EH (cell line): ENCODE measurements around the gene FAM8A1.
"Not testable (repeated sequence)": the region's sequence is repeated elsewhere in the genome, so short reads cannot be mapped to it uniquely, and the experiment has no call there.

Experiments
- DNase-seq: peaks from one replicate; pipeline ENCODE4 v3.0.0-alpha.2; 2015; ENCODE audit warnings: low read depth

Gene FAM8A1, protein sequence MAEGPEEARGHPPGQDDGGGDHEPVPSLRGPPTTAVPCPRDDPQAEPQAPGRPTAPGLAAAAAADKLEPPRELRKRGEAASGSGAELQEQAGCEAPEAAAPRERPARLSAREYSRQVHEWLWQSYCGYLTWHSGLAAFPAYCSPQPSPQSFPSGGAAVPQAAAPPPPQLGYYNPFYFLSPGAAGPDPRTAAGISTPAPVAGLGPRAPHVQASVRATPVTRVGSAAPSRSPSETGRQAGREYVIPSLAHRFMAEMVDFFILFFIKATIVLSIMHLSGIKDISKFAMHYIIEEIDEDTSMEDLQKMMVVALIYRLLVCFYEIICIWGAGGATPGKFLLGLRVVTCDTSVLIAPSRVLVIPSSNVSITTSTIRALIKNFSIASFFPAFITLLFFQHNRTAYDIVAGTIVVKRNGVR

GRCh38 chr6:17599877-17600526, at the start of gene FAM8A1:
FAM8A1 (plus strand) TSS chr6:17600302; CDS start chr6:17600410, 108 bp downstream.
- peak; percentile 86 for DNase-seq

DNA sequence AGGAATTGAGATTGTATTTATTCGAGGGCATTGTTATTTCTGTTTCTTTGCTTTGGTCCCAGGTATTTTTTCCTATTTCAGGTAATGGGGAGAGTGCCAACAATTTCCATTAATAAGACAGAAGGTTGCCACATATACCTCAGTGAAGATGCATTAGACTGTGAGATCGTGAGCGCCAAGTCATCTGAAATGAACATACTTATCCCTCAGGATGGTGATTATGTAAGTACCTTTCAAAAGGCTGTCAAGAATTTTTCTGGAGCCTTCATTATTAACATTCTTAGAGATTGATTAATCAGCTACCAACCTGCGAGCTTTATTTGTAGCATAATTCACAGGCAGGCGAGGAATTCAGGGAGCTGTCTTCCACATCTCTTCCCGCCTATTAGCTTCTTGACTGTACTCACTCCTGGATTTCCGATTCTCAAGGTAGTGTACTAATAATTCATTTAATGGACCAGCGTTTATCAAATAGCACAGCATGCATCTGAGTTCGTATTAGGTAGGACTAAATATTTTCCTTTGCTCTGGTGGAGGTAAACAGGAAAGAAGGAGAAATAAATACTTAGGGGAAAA, 48.6 kb upstream of the FAM8A1 start:
- DNase-seq: no peak

DNA sequence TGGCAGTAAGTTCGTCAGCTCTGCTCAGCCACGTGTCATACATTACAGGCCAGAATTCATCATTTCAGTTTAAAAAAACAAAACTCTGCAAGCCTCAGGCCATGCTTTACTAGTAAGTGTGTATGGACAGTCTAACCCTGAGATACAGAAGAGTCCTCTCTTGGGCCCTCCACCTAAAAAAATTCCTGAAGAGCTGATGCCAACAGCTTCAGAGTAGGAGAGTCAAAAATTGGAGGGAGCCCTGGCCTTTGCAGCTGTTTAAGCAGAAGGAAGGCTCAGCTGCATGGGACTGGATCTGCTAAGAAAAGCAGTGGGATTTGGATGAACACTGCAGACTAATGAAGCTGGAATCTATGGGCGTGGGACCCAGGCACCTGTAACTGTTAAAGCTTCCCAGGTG, 47.2 kb upstream of the FAM8A1 start:
- DNase-seq: no peak

GRCh38 chr6:17556014-17556413, 44.1 kb upstream of the FAM8A1 start:
- no peak for DNase-seq

- no peak for DNase-seq
These were observed 37.5 kb upstream of the FAM8A1 start for GRCh38 chr6:17562636-17563035.

GRCh38 chr6:17565399-17565798, 34.7 kb upstream of the FAM8A1 start:
- DNase-seq: no peak

DNA sequence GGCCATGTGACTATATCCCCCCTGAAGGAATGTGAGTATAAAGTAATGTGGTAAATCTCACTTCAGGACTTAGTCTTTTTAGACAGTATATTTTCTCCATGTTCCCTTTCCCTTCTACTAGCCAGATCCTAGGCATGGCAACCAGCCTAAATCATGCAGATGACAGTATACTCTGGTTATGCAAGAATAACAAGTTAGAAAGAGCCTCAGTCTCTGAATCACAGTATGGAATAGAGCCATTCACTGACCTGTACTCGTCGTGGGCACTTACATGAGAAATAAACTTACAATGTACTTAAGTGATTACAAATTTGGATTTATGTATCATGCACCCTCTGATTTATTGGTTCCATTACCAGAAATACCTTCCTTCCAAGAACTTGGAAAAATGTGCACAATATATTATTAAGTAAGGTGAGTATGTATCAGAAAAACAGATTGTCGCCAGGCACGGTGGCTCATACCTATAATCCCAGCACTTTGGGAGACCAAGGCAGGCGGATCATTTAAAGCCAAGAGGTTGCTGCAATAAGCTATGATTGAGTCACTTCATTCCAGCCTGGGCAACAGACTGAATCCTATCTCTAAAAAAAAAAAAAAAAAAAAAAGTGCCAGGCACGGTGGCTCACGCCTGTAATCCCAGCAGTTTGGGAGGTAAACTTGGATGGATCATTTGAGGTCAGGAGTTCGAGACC, 25.1 kb upstream of the FAM8A1 start:
- peak; percentile 87 for DNase-seq

DNA sequence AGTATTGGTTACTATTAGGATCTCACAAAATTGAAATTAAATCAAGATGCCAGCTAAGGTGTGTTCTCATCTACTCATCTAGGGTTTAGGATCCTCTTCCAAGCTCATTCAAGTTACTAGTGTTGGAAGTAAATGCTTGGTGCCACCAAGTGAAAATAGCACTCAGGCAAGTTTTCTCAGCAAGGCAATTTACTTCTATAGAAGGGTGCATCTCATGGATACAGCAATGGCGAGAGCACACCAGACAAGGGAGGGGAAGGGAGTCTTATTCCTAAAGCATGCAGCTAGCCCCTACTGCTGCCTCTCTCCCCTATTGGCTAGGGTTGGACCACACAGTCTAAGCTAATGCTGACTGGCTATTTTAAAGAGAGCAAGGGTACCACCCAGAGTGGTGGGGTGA, 23.0 kb upstream of the FAM8A1 start:
- no peak for DNase-seq

DNA sequence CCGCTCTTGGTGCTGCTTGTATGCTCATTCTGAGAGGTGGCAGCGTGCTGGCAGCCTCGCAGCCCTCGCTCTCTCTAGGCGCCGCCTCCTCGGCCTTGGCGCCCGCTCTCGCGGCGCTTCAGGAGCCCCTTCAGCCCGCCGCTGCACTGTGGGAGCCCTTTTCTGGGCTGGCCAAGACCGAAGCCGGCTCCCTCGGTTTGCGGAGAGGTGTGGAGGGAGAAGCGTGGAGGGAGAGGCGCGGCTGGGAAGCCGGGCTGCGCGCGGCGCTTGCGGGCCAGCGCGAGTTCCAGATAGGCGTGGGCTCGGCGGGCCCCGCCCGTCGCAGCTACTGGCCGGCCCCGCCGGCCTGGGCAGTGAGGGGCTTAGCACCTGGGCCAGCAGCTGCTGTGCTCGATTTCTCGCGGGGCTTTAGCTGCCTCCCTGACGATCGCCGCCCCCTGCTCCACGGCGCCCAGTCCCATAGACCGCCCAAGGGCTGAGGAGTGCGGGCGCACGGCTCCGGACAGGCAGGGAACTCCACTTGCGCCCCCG, 19.5 kb upstream of the FAM8A1 start:
- DNase-seq: peak; percentile 54

DNA sequence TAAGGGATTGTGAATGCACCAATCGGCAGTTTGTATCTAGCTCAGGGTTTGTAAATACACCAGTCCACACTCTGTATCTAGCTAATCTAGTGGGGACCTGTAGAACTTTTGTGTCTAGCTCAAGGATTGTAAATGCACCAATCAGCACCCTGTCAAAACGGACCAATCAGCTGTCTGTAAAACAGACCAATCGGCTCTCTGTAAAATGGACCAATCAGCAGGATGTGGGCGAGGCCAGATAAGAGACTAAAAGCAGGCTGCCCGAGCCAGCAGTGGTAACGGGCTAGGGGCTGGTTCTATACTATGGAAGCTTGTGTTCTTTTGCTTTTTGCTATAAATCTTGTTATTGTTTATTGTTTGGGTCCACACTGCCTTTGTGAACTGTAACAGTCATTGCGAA, 18.8 kb upstream of the FAM8A1 start:
- not testable (repeated sequence) for DNase-seq

DNA sequence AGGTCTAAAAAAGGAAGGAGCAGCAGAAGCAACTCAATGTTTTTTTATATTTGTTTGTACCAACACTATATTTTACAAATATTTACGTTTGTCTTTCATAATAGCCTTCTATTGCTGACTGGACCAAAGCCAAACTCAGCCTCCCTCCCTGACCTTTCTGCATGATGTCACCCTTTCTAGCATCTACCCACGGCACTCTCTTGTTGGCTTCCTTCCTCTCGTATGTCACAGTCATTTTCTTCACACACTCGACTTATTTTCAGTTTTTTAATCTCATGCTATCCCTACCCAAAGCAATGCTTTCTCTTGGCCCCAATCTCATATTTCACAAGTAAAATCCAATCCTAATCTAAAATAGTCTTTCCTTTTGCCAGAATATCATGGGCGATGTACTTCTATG, 16.3 kb upstream of the FAM8A1 start:
- peak; percentile 68 for DNase-seq

DNA sequence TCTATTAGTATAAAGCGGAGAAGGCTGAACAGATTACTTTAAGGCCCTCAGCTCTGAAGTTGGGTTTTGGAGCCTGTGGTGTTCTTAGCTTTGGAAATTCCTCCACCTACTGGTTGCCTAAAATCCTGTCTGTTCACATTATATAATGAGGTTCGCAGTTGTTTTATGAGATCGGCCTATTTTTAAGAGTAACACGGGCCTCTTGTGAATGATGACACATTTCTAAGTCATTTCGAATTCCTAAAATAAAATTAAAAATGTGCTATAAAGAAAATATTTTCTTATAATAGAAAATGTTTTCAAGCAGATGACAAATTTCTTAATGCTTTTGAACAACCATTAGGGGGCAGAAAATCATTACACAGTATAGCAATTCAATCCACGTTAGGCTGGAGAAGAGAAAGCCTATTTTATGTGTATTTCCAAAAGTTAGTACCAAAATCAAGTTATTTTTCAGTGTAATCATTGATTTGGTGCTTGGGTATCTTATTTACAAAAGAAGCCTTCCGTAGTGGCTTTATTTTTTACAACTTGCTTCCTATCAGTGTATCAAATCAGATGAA, 15.8 kb upstream of the FAM8A1 start:
- peak; percentile 88 for DNase-seq

DNA sequence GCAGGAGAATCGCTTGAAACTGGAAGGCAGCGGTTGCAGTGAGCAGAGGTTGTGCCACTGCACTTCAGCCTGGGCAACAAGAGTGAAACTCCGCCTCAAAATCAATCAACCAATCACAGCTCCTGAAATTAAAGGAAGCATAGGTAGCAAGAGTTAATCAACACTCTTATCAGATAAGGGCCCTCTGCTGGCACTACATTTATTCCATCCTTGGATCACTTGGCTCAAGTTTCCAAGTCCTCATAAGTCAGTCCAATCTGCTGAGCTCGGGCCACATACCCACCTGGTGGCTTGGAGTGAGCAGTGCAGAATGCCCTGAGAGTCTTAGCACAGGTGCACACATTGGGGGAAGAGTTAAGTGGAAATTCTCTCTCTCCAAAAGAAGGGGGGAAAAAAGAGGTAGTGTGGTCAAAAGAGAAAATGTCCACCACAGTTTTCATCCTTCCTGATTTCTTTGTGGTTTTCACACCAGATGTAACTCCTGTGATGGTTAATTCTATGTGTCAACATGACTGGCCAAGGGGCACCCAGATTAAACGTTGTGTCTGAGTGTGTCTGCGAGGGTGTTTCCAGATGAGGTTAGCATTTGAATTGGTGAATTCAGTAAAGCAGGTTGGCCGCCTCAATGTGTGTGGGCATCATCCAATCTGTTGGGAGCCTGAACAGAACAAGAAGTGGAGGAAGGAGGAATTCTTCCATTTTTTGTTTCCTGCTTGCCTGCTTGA, 14.2 kb upstream of the FAM8A1 start:
- no peak for DNase-seq

- not testable (repeated sequence) for DNase-seq
These were observed 13.5 kb upstream of the FAM8A1 start for GRCh38 chr6:17586623-17587022.

DNA sequence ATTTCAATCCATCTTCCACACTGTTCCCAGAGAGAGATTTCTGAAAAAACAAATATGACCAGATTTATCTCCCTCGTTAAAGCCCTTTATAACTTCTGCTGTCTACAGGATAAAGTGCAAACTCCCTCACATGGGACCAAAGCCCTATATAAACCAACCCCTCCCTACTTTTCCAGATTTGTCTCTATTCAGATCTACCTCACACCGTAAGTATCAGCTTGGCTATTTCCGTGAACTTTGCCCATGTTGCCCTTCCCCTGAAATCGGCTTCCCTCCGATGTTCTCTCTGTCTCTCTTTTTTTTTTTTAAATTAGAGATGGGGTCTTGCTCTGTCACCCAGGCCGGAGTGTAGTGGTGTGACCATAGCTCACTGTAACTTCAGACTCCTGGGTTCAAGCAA, 12.1 kb upstream of the FAM8A1 start:
- DNase-seq: no peak

DNA sequence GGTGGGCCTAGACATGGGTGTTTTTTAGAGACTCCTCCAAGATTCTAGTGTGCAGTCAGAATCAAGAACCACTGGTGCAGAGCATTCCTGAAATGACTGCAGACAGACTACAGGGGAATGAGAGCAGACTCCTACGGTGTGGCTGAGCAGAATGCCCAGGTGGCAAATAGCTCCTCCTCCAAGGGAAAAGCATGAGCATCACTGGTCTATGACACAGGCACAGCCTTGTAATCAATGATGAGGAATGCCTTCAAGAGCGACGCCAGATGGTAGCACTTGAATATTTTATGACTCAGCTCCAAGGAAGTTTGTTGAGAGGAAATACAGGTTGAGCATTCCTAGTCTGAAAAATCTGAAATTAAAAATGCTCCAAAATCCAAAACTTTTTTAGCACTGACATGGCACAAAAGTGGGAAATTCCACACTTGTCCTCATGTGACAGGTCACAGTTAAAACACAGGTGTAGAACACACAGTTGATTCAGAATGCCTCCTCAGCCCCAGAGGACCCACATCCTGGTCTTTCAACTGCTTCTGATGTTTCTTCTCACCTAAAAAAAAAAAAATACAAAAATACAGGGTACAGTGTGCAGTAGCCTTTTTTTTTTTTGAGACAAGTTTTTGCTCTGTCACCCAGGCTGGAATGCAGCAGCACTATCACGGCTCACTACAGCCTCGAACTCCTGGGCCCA, 10.6 kb upstream of the FAM8A1 start:
- DNase-seq: peak; percentile 89

DNA sequence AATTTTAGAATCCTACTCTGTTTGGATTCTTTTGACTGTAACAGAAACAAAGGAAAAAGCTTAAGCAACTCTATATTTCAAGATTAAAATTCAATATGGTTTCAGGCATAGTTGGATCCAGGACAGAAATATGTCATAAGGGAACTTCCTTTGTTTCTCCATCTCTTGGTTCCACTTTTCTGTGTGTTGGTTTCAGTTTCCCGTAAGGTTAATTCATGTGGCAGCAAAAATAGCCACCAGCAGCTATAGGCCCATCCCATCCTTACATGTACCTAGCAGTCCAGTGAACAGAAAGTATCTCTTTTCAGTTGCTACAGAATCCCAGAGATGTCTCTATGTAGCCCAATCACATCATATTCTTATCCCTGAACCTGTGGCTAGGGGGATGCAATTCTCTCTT, 8.8 kb upstream of the FAM8A1 start:
- no peak for DNase-seq

DNA sequence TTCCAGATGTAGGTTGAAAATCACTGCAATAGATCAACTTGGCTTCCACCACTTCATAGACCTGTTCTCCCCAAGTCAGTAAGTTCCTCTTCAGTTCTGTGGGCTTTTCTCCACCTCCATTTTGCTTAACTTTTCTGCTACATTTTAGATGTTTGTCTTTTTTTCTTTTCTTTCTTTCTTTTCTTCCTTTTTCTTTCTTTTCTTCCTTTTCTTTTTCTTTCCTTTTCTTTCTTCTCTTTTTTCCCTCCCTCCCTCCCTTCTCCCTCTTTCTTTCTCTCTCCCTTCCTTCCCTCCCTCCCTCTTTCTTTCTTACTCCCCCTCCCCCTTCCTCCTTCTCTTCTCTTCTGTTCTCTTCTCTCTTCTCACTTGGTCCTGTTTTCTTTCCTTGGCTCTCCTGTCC, 6.9 kb upstream of the FAM8A1 start:
- DNase-seq: no peak

GRCh38 chr6:17596085-17596484, 4.0 kb upstream of the FAM8A1 start:
- DNase-seq: no peak

- DNase-seq: peak; percentile 46
These were observed 654 bp downstream of the FAM8A1 start for GRCh38 chr6:17600527-17601385.
